GM12874 (cell line): Measurements from ENCODE around the gene UBIAD1.

ENCODE experiments used
- CTCF ChIP-seq: IDR thresholded peaks from 2 replicates; pipeline ENCODE4 v1.5.1; 2011; ENCODE audit warnings: low read depth, mild to moderate bottlenecking, control low read depth, low read length, moderate library complexity; ENCODE audit not compliant: insufficient read depth

UBIAD1 gene

GRCh38 chr1:11272832-11273594, at the start of gene UBIAD1:
Gene UBIAD1, plus strand, starts transcription at chr1:11273198. Its CDS starts 334 bp downstream, at chr1:11273532.
- TF ChIP-seq CTCF: no peak

- no peak for TF ChIP-seq CTCF
These were observed 45.6 kb upstream of the UBIAD1 start for GRCh38 chr1:11227106-11228077.

- TF ChIP-seq CTCF: no peak
These were observed 43.8 kb upstream of the UBIAD1 start for GRCh38 chr1:11229203-11229602.

GRCh38 chr1:11233208-11233607, 39.8 kb upstream of the UBIAD1 start:
- no peak for TF ChIP-seq CTCF

- no peak for TF ChIP-seq CTCF
These were observed 35.6 kb upstream of the UBIAD1 start for GRCh38 chr1:11237356-11237755.

- no peak for TF ChIP-seq CTCF
These were observed 34.7 kb upstream of the UBIAD1 start for GRCh38 chr1:11238311-11238710.

- TF ChIP-seq CTCF: no peak
These were observed 27.8 kb upstream of the UBIAD1 start for GRCh38 chr1:11245248-11245647.
